NCI-H187 treated with DMSO at 0.1 percent for 48 hours (cell line): ENCODE results near the gene MCL1.

Experiments
- DNase-seq: peaks from one replicate; lab custom pipeline; 2025; lab: John Stamatoyannopoulos, UW

MCL1 gene

DNA sequence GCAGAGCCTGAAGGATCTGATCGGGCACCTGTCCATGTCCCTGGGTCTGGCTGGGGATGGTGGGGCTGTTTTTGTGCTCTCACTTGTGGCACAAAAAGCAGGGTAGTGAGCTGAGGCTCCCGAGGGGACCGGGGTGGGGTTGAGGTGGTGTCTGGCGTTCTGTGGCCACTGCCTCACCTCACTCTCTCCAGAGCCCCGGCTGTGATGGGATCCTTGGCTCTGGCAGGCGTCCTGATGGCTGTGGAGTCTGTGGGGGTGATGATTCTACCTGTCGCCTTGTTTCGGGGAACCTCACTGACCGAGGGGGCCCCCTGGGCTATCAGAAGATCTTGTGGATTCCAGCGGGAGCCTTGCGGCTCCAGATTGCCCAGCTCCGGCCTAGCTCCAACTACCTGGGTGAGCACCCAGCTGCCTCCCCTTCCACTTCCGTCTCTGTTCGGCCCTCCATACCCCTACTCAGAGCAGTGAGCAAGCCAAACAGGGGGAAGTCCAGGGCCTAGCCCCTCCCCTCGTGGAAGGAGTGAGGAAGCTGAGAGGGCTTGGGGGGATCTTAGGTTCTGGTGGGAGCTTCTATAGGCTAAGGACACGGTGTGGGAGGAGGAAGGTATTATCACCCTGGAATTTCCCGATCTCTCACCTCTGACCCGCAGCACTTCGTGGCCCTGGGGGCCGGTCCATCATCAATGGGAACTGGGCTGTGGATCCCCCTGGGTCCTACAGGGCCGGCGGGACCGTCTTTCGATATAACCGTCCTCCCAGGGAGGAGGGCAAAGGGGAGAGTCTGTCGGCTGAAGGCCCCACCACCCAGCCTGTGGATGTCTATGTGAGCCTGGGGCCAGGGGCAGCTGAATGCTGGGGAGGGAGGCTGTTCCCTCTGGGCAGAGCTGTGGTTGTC is 23.2 kb downstream of the MCL1 start:
- DNase-seq, result no peak

- no peak for DNase-seq
Observed at GRCh38 chr1:150555198-150555970, 24.0 kb downstream of the MCL1 start.

DNA sequence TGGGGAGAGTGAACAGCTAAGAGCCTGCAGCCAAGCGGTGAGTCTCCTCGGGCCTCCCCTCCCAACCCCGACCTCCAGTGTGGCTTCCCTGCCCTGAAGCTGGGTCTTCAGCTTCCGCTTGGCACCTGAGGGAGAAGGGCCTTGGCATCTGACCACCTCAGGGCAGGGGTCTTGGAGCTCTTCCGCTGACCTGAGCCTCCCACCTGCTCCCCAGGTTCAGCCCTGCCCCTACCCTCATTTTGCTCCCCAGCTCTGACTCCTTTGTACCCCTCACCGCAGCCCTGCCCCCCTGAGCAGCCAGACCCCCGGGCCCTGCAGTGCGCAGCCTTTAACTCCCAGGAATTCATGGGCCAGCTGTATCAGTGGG is 25.3 kb downstream of the MCL1 start:
- no peak for DNase-seq

DNA sequence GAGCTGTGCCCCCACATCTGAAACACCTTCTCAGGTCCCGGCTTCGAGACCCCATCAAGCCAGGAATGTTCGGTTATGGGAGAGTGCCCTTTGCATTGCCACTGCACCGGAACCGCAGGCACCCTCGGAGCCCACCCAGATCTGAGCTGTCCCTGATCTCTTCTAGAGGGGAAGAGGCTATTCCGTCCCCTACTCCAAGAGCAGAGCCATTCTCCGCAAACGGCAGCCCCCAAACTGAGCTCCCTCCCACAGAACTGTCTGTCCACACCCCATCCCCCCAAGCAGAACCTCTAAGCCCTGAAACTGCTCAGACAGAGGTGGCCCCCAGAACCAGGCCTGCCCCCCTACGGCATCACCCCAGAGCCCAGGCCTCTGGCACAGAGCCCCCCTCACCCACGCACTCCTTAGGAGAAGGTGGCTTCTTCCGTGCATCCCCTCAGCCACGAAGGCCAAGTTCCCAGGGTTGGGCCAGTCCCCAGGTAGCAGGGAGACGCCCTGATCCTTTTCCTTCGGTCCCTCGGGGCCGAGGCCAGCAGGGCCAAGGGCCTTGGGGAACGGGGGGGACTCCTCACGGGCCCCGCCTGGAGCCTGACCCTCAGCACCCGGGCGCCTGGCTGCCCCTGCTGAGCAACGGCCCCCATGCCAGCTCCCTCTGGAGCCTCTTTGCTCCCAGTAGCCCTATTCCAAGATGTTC is 25.9 kb downstream of the MCL1 start:
- DNase-seq, result no peak

GRCh38 chr1:150552911-150553289 is 26.5 kb downstream of the MCL1 start:
- no peak for DNase-seq

GRCh38 chr1:150552128-150552910 is 27.1 kb downstream of the MCL1 start:
- no peak for DNase-seq

- no peak for DNase-seq
Observed at GRCh38 chr1:150551784-150552127, 27.7 kb downstream of the MCL1 start.

GRCh38 chr1:150551051-150551783 is 28.2 kb downstream of the MCL1 start:
- DNase-seq, result no peak

DNA sequence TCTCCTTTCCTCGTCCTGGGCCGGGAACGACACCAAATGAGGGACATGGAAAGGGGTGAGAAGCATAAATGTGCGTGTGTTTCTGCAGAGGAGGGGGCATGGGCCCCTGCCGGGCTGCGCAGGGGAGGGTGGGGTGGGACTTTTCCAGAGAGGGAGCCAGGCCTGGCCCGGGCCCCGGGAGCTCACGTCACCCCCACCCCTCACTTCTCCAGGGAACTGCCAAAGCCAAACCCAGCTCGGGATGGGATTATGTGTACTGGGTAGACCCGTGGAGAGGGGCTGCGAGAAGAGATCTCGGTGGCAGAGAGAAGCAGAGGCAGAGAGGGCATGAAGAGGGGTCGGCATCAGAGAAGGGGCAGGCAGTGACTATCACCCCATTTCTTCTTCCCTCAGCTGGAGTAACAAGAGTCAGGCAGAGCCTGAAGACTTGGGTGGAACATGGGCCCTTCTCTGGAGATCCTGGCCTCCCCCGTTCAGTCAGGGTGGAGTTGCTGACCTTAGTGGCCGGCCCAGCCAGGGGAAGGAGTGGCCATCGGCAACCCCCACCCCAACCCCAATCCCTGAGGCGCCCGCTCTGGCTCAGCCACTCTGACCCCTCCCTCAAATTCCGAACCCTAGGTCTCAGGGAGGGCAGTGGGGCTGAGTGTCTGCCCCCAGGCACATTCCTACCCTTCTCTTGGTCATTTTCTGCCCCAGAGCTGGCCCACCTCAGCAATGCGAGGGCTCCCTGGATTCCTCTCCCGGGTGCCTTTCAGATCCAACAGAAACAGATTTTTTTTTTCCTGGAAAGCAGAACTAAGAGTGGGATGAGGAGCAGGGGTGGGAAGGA is 29.0 kb downstream of the MCL1 start:
- no peak for DNase-seq

GRCh38 chr1:150549496-150550221 is 29.8 kb downstream of the MCL1 start:
- no peak for DNase-seq

DNA sequence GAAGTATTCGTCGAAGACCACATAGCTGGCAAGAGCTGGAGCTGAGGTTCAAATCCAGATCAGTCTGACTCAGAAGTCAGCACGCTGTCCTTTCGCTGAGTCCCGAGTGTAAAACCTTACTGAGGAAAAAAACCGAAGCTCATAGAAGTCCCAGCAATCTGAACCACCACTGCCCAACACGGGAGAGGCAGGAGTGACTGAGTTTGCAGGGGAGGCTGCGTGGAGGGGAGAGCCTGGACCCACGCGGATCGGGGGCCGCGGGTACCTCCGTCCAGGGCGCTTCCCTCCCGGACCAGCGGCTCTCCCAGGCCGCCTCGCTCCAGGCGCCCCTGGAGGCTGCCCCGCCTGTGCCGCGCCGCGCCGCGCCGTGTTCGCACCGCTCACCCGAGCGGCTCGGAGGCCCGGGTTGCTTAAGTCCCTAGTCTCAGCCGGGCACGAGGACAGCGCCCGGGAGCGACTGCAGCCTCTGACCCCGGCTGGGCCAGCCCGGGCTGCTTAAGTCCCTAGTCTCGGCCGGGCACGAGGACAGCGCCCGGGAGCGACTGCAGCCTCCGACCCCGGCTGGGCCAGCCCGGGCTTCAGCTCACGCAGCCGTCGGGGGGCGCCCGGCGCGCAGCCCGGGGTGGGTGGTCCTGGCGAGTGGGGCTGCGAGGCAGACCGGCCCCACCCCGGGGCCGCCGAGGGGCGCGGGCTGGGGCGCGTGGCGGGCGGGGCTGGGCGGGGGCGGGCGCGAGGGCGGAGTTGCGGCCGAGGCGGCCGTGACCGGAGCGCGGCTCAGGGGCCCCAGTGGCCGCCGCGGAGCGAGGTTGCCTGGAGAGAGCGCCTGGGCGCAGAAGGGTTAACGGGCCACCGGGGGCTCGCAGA is 30.5 kb downstream of the MCL1 start, which contains the start of gene ADAMTSL4:
TSS of gene ADAMTSL4 (plus strand) at position 777 of the 864 bp plus-strand sequence. CDS start 2,881 bp downstream, outside the sequence.
- DNase-seq, result no peak

- DNase-seq, result no peak
Observed at GRCh38 chr1:150548324-150548631, 31.1 kb downstream of the MCL1 start.

- DNase-seq, result no peak
Observed at GRCh38 chr1:150546294-150546937, 33.0 kb downstream of the MCL1 start.

DNA sequence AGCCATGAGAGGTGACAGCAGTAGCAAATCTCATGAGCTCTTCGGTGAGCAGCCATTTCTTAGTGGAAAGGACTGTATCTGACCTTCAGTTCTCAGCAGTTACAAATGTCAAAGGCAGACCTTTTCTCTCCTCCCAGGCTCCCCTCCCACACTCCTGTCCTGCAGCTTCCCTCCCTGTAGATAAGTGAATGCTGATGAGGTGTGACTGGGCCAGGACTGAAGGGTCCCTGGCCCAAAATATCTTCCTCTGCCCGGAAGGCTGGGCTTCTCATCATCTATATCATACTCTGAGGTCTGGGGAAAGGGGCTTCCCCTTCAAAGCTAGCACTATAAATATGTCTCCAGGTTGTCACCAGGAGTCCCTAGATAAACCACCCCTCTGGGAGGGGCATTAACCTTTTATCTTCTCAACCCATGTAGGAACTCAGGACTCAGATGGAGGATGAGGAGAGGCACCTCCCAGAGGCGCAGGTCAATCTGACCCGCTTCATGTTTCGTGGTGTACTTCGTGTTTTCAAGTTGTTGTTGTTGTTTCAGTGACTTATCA is 33.9 kb downstream of the MCL1 start:
- no peak for DNase-seq

DNA sequence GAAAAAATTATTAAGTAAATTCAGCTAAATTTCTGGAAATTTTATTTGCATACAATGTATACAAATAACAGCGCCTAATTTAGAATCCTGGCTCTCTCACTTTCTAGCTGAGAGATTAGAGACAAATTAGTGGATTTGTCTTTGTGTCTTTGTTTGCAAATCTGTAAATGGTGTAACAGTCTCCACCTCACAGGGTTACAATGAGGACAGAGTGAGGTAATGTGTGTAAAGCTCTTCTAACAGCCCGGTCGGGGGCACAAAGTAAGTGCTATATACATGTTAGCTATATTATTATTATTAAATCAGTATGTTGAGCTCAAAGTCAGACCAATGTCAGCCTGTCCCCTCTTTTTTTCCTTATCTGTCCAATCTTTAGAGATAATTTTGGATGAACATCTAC is 35.2 kb downstream of the MCL1 start:
- DNase-seq, result no peak

GRCh38 chr1:150543500-150544143 is 35.8 kb downstream of the MCL1 start:
- DNase-seq, result no peak
